OCI-LY7 (cell line): ENCODE results near the gene FAM110C.
"Not testable (repeated sequence)": the region's sequence is repeated elsewhere in the genome, so short reads cannot be mapped to it uniquely, and the experiment has no call there.

Experiments used
- EZH2phosphoT487 ChIP-seq: fragments of 200-600 bp; sonication (generic); IDR thresholded peaks from 2 replicates; pipeline ENCODE4 v1.6.1; 2018; ENCODE audit warnings: low read depth, borderline replicate concordance, mild to moderate bottlenecking, mixed run types, antibody characterized with exemption, low read length, moderate library complexity, mixed read lengths
- TF ChIP-seq, protein P1 (sequence below): fragments of 200-600 bp; sonication (generic); conservative IDR thresholded peaks from 2 replicates; pipeline ENCODE4 v1.5.1; 2014; ENCODE audit warnings: mild to moderate bottlenecking, antibody characterized with exemption, low read length, moderate library complexity, mixed read lengths

DNA sequence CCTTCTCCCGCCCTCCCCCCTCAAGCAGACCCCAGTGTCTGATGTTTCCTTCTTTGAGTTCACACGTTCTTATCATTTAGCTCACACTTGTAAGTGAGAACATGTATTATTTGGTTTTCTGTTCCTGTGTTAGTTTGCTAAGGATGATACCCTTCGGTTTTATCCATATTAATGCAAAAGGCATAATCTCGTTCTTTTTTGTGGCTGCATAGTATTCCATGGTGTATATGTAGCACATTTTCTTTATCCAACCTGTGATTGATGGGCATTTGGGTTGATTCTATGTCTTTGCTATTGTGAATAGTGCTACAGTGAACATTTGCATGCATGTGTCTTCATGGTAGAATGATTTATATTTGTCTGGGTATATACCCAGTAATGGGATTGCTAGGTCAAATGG, 24.1 kb downstream of the FAM110C start:
- TF ChIP-seq, protein P1, sequence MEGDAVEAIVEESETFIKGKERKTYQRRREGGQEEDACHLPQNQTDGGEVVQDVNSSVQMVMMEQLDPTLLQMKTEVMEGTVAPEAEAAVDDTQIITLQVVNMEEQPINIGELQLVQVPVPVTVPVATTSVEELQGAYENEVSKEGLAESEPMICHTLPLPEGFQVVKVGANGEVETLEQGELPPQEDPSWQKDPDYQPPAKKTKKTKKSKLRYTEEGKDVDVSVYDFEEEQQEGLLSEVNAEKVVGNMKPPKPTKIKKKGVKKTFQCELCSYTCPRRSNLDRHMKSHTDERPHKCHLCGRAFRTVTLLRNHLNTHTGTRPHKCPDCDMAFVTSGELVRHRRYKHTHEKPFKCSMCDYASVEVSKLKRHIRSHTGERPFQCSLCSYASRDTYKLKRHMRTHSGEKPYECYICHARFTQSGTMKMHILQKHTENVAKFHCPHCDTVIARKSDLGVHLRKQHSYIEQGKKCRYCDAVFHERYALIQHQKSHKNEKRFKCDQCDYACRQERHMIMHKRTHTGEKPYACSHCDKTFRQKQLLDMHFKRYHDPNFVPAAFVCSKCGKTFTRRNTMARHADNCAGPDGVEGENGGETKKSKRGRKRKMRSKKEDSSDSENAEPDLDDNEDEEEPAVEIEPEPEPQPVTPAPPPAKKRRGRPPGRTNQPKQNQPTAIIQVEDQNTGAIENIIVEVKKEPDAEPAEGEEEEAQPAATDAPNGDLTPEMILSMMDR, result not testable (repeated sequence)
- TF ChIP-seq EZH2phosphoT487, result not testable (repeated sequence)
